Keratinocyte (primary cell): ENCODE measurements around the gene TFF3. TPM values are rescaled to one million over a fixed set of nuclear protein-coding genes. Genes with fewer than 3 reads are reported as not detected.

Source experiments
- DNase-seq: peaks from one replicate; pipeline ENCODE4 v3.0.0-alpha.2; 2011; ENCODE audit warnings: low read depth, missing footprints, low spot score
- FAIRE-seq: peaks from 2 replicates; lab custom pipeline; 2011; peaks lifted over from hg19 to GRCh38; lab: Jason Lieb, UNC
- H2AFZ ChIP-seq: 2 replicates; pipeline ENCODE4 v1.6.0; 2012; ENCODE audit warnings: low read length, control low read depth, inconsistent platforms; ENCODE audit not compliant: control insufficient read depth
- H3K27ac ChIP-seq: 2 replicates; pipeline ENCODE4 v1.5.1; 2011; ENCODE audit warnings: low read length; ENCODE audit not compliant: control insufficient read depth, insufficient read depth
- H3K27me3 ChIP-seq: 3 replicates; pipeline ENCODE4 v1.6.0; 2011; ENCODE audit warnings: low read length; ENCODE audit not compliant: control insufficient read depth, insufficient read depth; ENCODE audit errors: extremely low read depth
- H3K36me3 ChIP-seq, 2 experiments: 2 replicates in 1 of 2; 3 replicates in 1 of 2; pipeline ENCODE4 v1.5.1; 2011; ENCODE audit warnings: low read length in 2 of 2, mild to moderate bottlenecking in 1 of 2; ENCODE audit not compliant: control insufficient read depth in 2 of 2, insufficient read depth in 2 of 2; ENCODE audit errors: extremely low read depth in 1 of 2
- H3K4me1 ChIP-seq: 3 replicates; pipeline ENCODE4 v1.5.1; 2011; ENCODE audit warnings: low read length; ENCODE audit not compliant: control insufficient read depth, insufficient read depth; ENCODE audit errors: extremely low read depth
- H3K4me2 ChIP-seq: 3 replicates; pipeline ENCODE4 v1.6.0; 2011; ENCODE audit warnings: low read depth, low read length; ENCODE audit not compliant: control insufficient read depth, insufficient read depth; ENCODE audit errors: extremely low read depth
- H3K4me3 ChIP-seq, 3 experiments: fragments of 200-600 bp in 1 of 3; sonication (generic) in 1 of 3; 2 replicates in 2 of 3; 3 replicates in 1 of 3; pipeline ENCODE4 v1.5.1; 2011 to 2016; ENCODE audit warnings: low read length in 3 of 3, mild to moderate bottlenecking in 3 of 3, control low read depth in 2 of 3, inconsistent platforms in 1 of 3, low read depth in 1 of 3, mixed read lengths in 1 of 3, mixed run types in 1 of 3, moderate library complexity in 1 of 3; ENCODE audit not compliant: control insufficient read depth in 2 of 3, insufficient read depth in 2 of 3; ENCODE audit errors: extremely low read depth in 1 of 3
- H3K79me2 ChIP-seq: 2 replicates; pipeline ENCODE4 v1.6.0; 2012; ENCODE audit warnings: low read length; ENCODE audit not compliant: control insufficient read depth, insufficient read depth
- H3K9ac ChIP-seq: 3 replicates; pipeline ENCODE4 v1.6.0; 2011; ENCODE audit warnings: low read length; ENCODE audit not compliant: control insufficient read depth, insufficient read depth; ENCODE audit errors: extremely low read depth
- H3K9me1 ChIP-seq: 3 replicates; pipeline ENCODE4 v1.6.0; 2011; ENCODE audit warnings: low read length; ENCODE audit not compliant: control insufficient read depth, insufficient read depth; ENCODE audit errors: extremely low read depth
- H3K9me3 ChIP-seq: 2 replicates; pipeline ENCODE4 v1.5.1; 2012; ENCODE audit warnings: low read depth, low read length; ENCODE audit not compliant: control insufficient read depth
- H4K20me1 ChIP-seq: 3 replicates; pipeline ENCODE4 v1.6.0; 2011; ENCODE audit warnings: low read length; ENCODE audit not compliant: control insufficient read depth, insufficient read depth; ENCODE audit errors: extremely low read depth
- EZH2 ChIP-seq: IDR thresholded peaks from one replicate; pipeline ENCODE4 v1.6.1; 2012; ENCODE audit warnings: inconsistent platforms, mild to moderate bottlenecking, low read length, moderate library complexity
- dilution Hi-C: fragments of 300-500 bp; cut with MboI; formaldehyde crosslinking; loops from one replicate; pipeline ENCODE4 v1.7.0; 2020; ENCODE audit warnings: low sequenced_read_pairs; ENCODE audit not compliant: extremely low pct_ligation_motif_present
- polyA plus RNA-seq, 5 experiments: library from polyadenylated mRNA; depleted of rRNA in 3 of 5; stranded (reverse) in 3 of 5; stranded (forward) in 1 of 5; unstranded in 1 of 5; fragments of >200 nt; gene quantifications; 1 replicate in 1 of 5; 2 replicates in 3 of 5; 3 replicates in 1 of 5; pipeline versions ENCODE4 v1.2.1 to v1.2.3, GENCODE V29; 2011 to 2012; ENCODE audit warnings: missing spikeins in 2 of 5, low read depth in 1 of 5, low replicate concordance in 1 of 5
- TF ChIP-seq, protein P1 (sequence below), 3 experiments: IDR thresholded peaks in 1 of 3; conservative IDR thresholded peaks in 1 of 3; optimal IDR thresholded peaks in 1 of 3; 2 replicates in 2 of 3; 3 replicates in 1 of 3; pipeline versions ENCODE3 to v1.5.1; 2011; ENCODE audit warnings: low read length in 3 of 3, mild to moderate bottlenecking in 3 of 3, moderate library complexity in 2 of 3, control low read depth in 1 of 3, inconsistent platforms in 1 of 3; ENCODE audit not compliant: insufficient read depth in 2 of 3; ENCODE audit errors: extremely low read depth in 1 of 3

Gene TFF3
- polyA plus RNA-seq, 1 donor (not counting 4 experiments of a cell fraction or from before 2014, with no cell fraction given) = not detected

DNA sequence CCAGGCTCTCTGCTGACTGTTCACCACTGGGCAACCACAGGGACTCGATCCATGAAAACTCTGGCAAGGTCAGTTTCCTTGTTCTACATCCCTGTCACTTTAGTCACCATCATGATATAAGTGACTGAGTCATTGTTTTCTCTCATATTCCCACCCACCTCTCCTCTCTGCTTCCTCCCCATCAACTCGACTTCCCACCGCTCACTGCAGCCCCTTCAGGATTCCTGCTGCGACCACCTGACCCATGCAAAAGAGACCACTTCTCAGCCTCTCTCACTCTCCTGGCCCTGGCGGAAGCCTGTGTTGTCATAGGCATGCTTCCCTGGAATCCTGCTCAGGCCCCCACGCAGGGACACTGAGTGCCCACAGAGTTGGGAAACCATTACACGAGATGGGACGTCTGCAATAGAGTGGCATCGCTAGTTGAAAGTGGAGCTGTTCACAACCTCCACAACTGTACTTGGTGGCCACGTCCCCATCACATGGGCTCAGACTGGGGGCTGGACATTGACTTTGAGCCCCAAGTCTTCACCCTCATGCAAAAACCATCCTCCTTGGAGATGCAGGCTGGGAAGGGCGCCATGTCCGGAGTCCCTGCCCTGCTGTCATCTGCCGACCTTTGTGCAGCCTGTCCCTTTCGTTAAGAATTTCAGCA lies 37.4 kb upstream of the TFF3 start:
- Histone ChIP-seq H3K9me1 (no peaks in the 10 kb centered on the region), H3K27ac (no peak overlapping the region), H4K20me1 (no peaks in the 10 kb centered on the region), H3K27me3 (no peaks in the 10 kb centered on the region), H3K79me2 (no peaks in the 10 kb centered on the region), H3K4me1 (no peaks in the 10 kb centered on the region), H3K36me3 (no peaks in the 10 kb centered on the region), H3K9me3 (peaks cover 3% of the 10 kb centered on the region), H2AFZ (no peak overlapping the region), H3K4me2 (no peak overlapping the region), H3K9ac (no peak overlapping the region), H3K4me3 (no peak overlapping the region)
- no peak for TF ChIP-seq EZH2
- TF ChIP-seq, protein P1, sequence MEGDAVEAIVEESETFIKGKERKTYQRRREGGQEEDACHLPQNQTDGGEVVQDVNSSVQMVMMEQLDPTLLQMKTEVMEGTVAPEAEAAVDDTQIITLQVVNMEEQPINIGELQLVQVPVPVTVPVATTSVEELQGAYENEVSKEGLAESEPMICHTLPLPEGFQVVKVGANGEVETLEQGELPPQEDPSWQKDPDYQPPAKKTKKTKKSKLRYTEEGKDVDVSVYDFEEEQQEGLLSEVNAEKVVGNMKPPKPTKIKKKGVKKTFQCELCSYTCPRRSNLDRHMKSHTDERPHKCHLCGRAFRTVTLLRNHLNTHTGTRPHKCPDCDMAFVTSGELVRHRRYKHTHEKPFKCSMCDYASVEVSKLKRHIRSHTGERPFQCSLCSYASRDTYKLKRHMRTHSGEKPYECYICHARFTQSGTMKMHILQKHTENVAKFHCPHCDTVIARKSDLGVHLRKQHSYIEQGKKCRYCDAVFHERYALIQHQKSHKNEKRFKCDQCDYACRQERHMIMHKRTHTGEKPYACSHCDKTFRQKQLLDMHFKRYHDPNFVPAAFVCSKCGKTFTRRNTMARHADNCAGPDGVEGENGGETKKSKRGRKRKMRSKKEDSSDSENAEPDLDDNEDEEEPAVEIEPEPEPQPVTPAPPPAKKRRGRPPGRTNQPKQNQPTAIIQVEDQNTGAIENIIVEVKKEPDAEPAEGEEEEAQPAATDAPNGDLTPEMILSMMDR (optimal IDR thresholded peaks at IDR 0.05 in 1 of 3, IDR thresholded peaks at IDR 0.05 in 1 of 3, conservative IDR thresholded peaks at IDR 0.05 in 1 of 3; ENCODE audit: extremely low read depth in 1 of 3, insufficient read depth in 2 of 3, low read length in 3 of 3) = no peak
- DNase-seq (no peak), FAIRE-seq (no peak)
- dilution Hi-C loops = no loop called here

DNA sequence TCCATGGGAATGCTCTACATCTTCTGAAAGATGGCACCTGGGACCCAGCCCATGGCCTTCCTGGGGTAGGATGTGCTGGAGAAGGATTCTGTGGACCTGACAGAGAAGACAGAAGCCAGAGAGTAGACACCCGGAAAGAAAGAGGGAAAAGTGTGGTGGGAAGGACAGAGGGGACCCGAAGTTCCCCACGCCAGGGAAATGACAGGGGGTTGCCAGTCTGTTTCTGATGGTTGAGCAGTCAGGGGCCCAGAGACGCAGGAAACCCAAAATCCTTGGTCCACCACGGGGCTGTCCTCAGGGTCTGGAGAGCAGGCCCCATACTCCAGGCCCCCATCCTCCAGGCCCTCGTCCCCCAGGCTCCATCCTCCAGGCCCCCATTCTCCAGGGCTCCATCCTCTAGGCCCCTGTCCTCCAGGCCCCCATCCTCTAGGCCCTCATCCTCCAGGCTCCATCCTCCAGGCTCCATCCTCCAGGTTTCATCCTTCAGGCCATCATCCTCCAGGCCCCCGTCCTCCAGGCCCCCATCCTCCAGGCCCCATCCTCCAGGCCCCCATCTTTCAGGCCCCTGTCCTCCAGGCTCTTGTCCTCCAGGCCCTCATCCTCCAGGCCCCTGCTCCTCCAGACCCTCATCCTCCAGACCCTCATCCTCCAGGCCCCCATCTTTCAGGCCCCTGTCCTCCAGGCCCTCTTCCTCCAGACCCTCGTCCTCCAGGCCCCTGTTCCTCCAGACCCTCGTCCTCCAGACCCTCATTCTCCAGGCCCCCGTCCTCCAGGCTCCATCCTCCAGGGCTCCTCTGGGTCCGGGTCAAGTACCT lies 36.6 kb upstream of the TFF3 start:
- Histone ChIP-seq H3K4me3 (no peak overlapping the region), H2AFZ (no peak overlapping the region), H3K9me1 (no peaks in the 10 kb centered on the region), H3K9ac (no peak overlapping the region), H3K36me3 (no peaks in the 10 kb centered on the region), H3K9me3 (peaks cover 1% of the 10 kb centered on the region), H3K27ac (no peak overlapping the region), H3K4me1 (no peaks in the 10 kb centered on the region), H3K27me3 (no peaks in the 10 kb centered on the region), H4K20me1 (no peaks in the 10 kb centered on the region), H3K79me2 (no peaks in the 10 kb centered on the region), H3K4me2 (no peak overlapping the region)
- dilution Hi-C loops = no loop called here
- FAIRE-seq = no peak
- DNase-seq = no peak
- TF ChIP-seq, protein P1 (optimal IDR thresholded peaks at IDR 0.05 in 1 of 3, IDR thresholded peaks at IDR 0.05 in 1 of 3, conservative IDR thresholded peaks at IDR 0.05 in 1 of 3; ENCODE audit: extremely low read depth in 1 of 3, insufficient read depth in 2 of 3, low read length in 3 of 3) = no peak
- TF ChIP-seq EZH2 = no peak
